Activated B cell treated with CpG ODN at 0.5 μM for 24 hours (primary cell): ENCODE measurements around the gene FYB2. TPM values are rescaled to one million over a fixed set of nuclear protein-coding genes. Genes with fewer than 3 reads are reported as not detected.

ENCODE experiments used
- ATAC-seq: fragments of 200-7000 bp; cut with Tn5 transposase; one replicate; pipeline ENCODE4 v1.10.0; 2021; ENCODE audit warnings: low read depth, mild to moderate bottlenecking, moderate library complexity
- CTCF ChIA-PET: fragments of 350-600 bp; sonication (Branson Sonifier 250); formaldehyde crosslinking; loops from one replicate; lab custom pipeline; 2021; ENCODE audit warnings: antibody characterized with exemption; lab: Charles Lee
- POLR2A ChIA-PET: fragments of 350-600 bp; sonication (Branson Sonifier 250); formaldehyde crosslinking; loops from one replicate; lab custom pipeline; 2021; ENCODE audit warnings: antibody characterized with exemption; lab: Charles Lee
- DNase-seq: peaks from one replicate; pipeline ENCODE4 v3.0.0; 2022
- H3K27ac Mint-ChIP-seq: one replicate; pipeline ENCODE4 v1.8.0; 2020; ENCODE audit warnings: mixed read lengths
- H3K27me3 Mint-ChIP-seq: one replicate; pipeline ENCODE4 v1.8.0; 2021; ENCODE audit warnings: mixed read lengths
- H3K36me3 Mint-ChIP-seq: one replicate; pipeline ENCODE4 v1.8.0; 2021; ENCODE audit warnings: low read depth, mixed read lengths
- H3K4me1 Mint-ChIP-seq: one replicate; pipeline ENCODE4 v1.8.0; 2021; ENCODE audit warnings: mixed read lengths
- H3K4me3 Mint-ChIP-seq: one replicate; pipeline ENCODE4 v1.8.0; 2020; ENCODE audit warnings: mild to moderate bottlenecking, mixed read lengths
- H3K9me3 Mint-ChIP-seq: one replicate; pipeline ENCODE4 v1.8.0; 2020; ENCODE audit warnings: mixed read lengths
- intact Hi-C: fragments of 100-400 bp; cut with micrococcal nuclease; formaldehyde crosslinking; loops from one replicate; pipeline ENCODE4 v1.15.1; 2024
- total RNA-seq: library from RNA; stranded (reverse); gene quantifications from 2 replicates; pipeline ENCODE4 v1.2.3, GENCODE V29; 2022
- TF ChIP-seq, protein P1 (sequence below): fragments of 200-600 bp; IDR thresholded peaks from one replicate; pipeline ENCODE4 v1.8.0; 2022; ENCODE audit warnings: antibody characterized with exemption, mild to moderate bottlenecking

The FYB2 gene
- total RNA-seq, 1 donor from 2014 or later = not detected

- H3K4me1 Mint-ChIP-seq = no peaks in the 10 kb centered on the region
- no peaks in the 10 kb centered on the region for H3K36me3 Mint-ChIP-seq
- H3K27ac Mint-ChIP-seq = no peak overlapping the region
- H3K9me3 Mint-ChIP-seq = no peaks in the 10 kb centered on the region
- intact Hi-C loops = loop anchor here (2.0 kb wide), 1 partner anchor 1537 kb away; no protein-coding TSS in a partner anchor
- H3K27me3 Mint-ChIP-seq = peaks cover 21% of the 10 kb centered on the region
- CTCF ChIA-PET = interaction anchor here (0.9 to 2.6 kb wide), 3 partner anchors 11 to 25 kb away, joined by 3 to 9 read pairs (median 3); no protein-coding TSS in a partner anchor
- DNase-seq (no peak), ATAC-seq (no peak)
- H3K4me3 Mint-ChIP-seq = no peak overlapping the region
- POLR2A ChIA-PET = no interaction called here
- TF ChIP-seq, protein P1, sequence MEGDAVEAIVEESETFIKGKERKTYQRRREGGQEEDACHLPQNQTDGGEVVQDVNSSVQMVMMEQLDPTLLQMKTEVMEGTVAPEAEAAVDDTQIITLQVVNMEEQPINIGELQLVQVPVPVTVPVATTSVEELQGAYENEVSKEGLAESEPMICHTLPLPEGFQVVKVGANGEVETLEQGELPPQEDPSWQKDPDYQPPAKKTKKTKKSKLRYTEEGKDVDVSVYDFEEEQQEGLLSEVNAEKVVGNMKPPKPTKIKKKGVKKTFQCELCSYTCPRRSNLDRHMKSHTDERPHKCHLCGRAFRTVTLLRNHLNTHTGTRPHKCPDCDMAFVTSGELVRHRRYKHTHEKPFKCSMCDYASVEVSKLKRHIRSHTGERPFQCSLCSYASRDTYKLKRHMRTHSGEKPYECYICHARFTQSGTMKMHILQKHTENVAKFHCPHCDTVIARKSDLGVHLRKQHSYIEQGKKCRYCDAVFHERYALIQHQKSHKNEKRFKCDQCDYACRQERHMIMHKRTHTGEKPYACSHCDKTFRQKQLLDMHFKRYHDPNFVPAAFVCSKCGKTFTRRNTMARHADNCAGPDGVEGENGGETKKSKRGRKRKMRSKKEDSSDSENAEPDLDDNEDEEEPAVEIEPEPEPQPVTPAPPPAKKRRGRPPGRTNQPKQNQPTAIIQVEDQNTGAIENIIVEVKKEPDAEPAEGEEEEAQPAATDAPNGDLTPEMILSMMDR = peak; percentile 11
Measured at GRCh38 chr1:56821462-56821797, 2.2 kb upstream of the FYB2 start.

GRCh38 chr1:56820755-56821461 lies 1.7 kb upstream of the FYB2 start:
- intact Hi-C loops = loop anchor here (2.0 kb wide), 1 partner anchor 1536 kb away; no protein-coding TSS in a partner anchor
- peak; percentile 54 for ATAC-seq
- ChIA-PET POLR2A (no interaction called here), CTCF (interaction anchor here (0.7 to 2.6 kb wide), 4 partner anchors 11 to 1876 kb away, joined by 3 to 9 read pairs (median 3); no protein-coding TSS in a partner anchor)
- Mint-ChIP-seq H3K9me3 (no peaks in the 10 kb centered on the region), H3K36me3 (no peaks in the 10 kb centered on the region), H3K4me3 (no peak overlapping the region), H3K27ac (no peak overlapping the region), H3K27me3 (peaks cover 24% of the 10 kb centered on the region), H3K4me1 (no peaks in the 10 kb centered on the region)
- TF ChIP-seq, protein P1 = peak; percentile 32
- DNase-seq = peak; percentile 56

- TF ChIP-seq, protein P1 = no peak
- H3K9me3 Mint-ChIP-seq = peaks cover 5% of the 10 kb centered on the region
- ATAC-seq (no peak), DNase-seq (no peak)
- H3K4me3 Mint-ChIP-seq = no peak overlapping the region
- no peaks in the 10 kb centered on the region for H3K4me1 Mint-ChIP-seq
- H3K27ac Mint-ChIP-seq = no peak overlapping the region
- intact Hi-C loops = no loop called here
- ChIA-PET CTCF (no interaction called here), POLR2A (no interaction called here)
- H3K36me3 Mint-ChIP-seq = no peaks in the 10 kb centered on the region
- H3K27me3 Mint-ChIP-seq = peaks cover 30% of the 10 kb centered on the region
Measured at GRCh38 chr1:56817716-56818463, 1.3 kb downstream of the FYB2 start.

GRCh38 chr1:56816909-56817308 lies 2.3 kb downstream of the FYB2 start:
- ChIA-PET POLR2A (no interaction called here), CTCF (no interaction called here)
- TF ChIP-seq, protein P1 = no peak
- Mint-ChIP-seq H3K4me1 (no peaks in the 10 kb centered on the region), H3K27me3 (peaks cover 34% of the 10 kb centered on the region), H3K9me3 (peaks cover 5% of the 10 kb centered on the region), H3K36me3 (no peaks in the 10 kb centered on the region), H3K27ac (no peak overlapping the region), H3K4me3 (no peak overlapping the region)
- DNase-seq = no peak
- intact Hi-C loops = no loop called here
- ATAC-seq = no peak

GRCh38 chr1:56816264-56816663 lies 2.9 kb downstream of the FYB2 start:
- Mint-ChIP-seq H3K27me3 (peaks cover 30% of the 10 kb centered on the region), H3K27ac (no peak overlapping the region), H3K9me3 (peaks cover 5% of the 10 kb centered on the region), H3K4me1 (no peaks in the 10 kb centered on the region), H3K4me3 (no peak overlapping the region), H3K36me3 (no peaks in the 10 kb centered on the region)
- ATAC-seq (no peak), DNase-seq (no peak)
- TF ChIP-seq, protein P1 = no peak
- ChIA-PET CTCF (no interaction called here), POLR2A (no interaction called here)
- intact Hi-C loops = no loop called here
